OCI-LY1 (cell line): ENCODE results near the gene LCE6A.

ENCODE experiments used
- H2AFZ ChIP-seq: fragments of 200-600 bp; sonication (generic), shearing (Covaris generic); 2 replicates; pipeline ENCODE4 v1.6.0; 2014; ENCODE audit warnings: antibody characterized with exemption, mild to moderate bottlenecking, low read length
- H3F3A ChIP-seq: fragments of 200-600 bp; sonication (generic), shearing (Covaris generic); 2 replicates; pipeline ENCODE4 v1.6.0; 2014; ENCODE audit warnings: mild to moderate bottlenecking, antibody characterized with exemption, low read length, moderate library complexity; ENCODE audit not compliant: insufficient read depth
- H3K27ac ChIP-seq: fragments of 200-600 bp; sonication (generic); 2 replicates; pipeline ENCODE4 v1.5.1; 2014; ENCODE audit warnings: low read length, mixed run types, mild to moderate bottlenecking, low read depth; ENCODE audit not compliant: poor library complexity, severe bottlenecking
- H3K27me3 ChIP-seq: fragments of 200-600 bp; sonication (generic); 2 replicates; pipeline ENCODE4 v1.6.0; 2014; ENCODE audit warnings: antibody characterized with exemption, mild to moderate bottlenecking, low read length, moderate library complexity; ENCODE audit not compliant: insufficient read depth
- H3K36me3 ChIP-seq: fragments of 200-600 bp; sonication (generic); 2 replicates; pipeline ENCODE4 v1.6.1; 2014; ENCODE audit warnings: mild to moderate bottlenecking, antibody characterized with exemption, low read length, moderate library complexity, mixed read lengths; ENCODE audit not compliant: insufficient read depth
- H3K4me1 ChIP-seq: fragments of 200-600 bp; sonication (generic); 2 replicates; pipeline ENCODE4 v1.5.1; 2014; ENCODE audit warnings: mild to moderate bottlenecking, low read length, moderate library complexity; ENCODE audit not compliant: insufficient read depth, severe bottlenecking
- H3K4me2 ChIP-seq: fragments of 200-600 bp; sonication (generic), shearing (Covaris generic); 2 replicates; pipeline ENCODE4 v1.6.1; 2014; ENCODE audit warnings: low read length
- H3K4me3 ChIP-seq: fragments of 200-600 bp; sonication (generic); 2 replicates; pipeline ENCODE4 v1.5.1; 2014; ENCODE audit warnings: low read length, low read depth, mild to moderate bottlenecking, mixed read lengths; ENCODE audit not compliant: poor library complexity, severe bottlenecking
- H3K79me2 ChIP-seq: fragments of 200-600 bp; shearing (Covaris generic); 2 replicates; pipeline ENCODE4 v1.6.1; 2016; ENCODE audit warnings: mixed run types, low read length, mixed read lengths; ENCODE audit not compliant: insufficient read depth
- H3K9ac ChIP-seq: fragments of 200-600 bp; sonication (generic), shearing (Covaris generic); 2 replicates; pipeline ENCODE4 v1.6.1; 2014; ENCODE audit warnings: mild to moderate bottlenecking, low read length, mixed read lengths
- H3K9me2 ChIP-seq: fragments of 200-600 bp; sonication (generic), shearing (Covaris generic); 2 replicates; pipeline ENCODE4 v1.6.1; 2014; ENCODE audit warnings: low read depth, mild to moderate bottlenecking, low read length, mixed read lengths
- H3K9me3 ChIP-seq: fragments of 200-600 bp; shearing (Covaris generic); 2 replicates; pipeline ENCODE4 v1.6.1; 2014; ENCODE audit warnings: low read length, mixed read lengths
- H4K20me1 ChIP-seq: fragments of 200-600 bp; sonication (generic), shearing (Covaris generic); 2 replicates; pipeline ENCODE4 v1.6.0; 2016; ENCODE audit warnings: mild to moderate bottlenecking, low read length; ENCODE audit not compliant: insufficient read depth
- EZH2 ChIP-seq: fragments of 200-600 bp; sonication (generic), shearing (Covaris generic); IDR thresholded peaks from 2 replicates; pipeline ENCODE4 v1.8.0; 2017; ENCODE audit warnings: borderline replicate concordance, mixed run types, mild to moderate bottlenecking, antibody characterized with exemption, low read length, moderate library complexity, mixed read lengths
- TF ChIP-seq, protein P1 (sequence below): fragments of 200-600 bp; sonication (generic), shearing (Covaris generic); IDR thresholded peaks from 2 replicates; pipeline ENCODE4 v1.5.1; 2017; ENCODE audit warnings: mild to moderate bottlenecking, antibody characterized with exemption, low read length, moderate library complexity, mixed read lengths

Gene LCE6A

DNA sequence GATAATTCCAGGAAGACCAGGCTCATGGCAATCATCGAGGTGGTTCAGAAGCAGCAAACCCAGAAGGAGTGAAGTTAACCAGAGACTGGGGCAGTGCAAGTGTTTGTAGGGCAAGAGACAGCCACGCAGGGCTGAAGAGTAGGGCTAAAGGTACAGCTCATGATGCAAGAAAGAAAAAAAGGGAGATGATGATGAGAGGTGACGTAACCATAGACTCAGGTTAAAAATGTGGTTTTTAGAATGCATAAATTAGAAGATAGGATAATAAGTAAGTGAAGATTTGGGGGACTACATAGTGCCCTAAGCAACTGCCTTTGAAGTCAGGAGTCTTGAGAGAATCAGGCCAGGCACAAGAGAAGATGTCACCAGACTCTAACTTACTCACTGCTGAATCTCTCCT is 17.5 kb downstream of the LCE6A start:
- TF ChIP-seq, protein P1, sequence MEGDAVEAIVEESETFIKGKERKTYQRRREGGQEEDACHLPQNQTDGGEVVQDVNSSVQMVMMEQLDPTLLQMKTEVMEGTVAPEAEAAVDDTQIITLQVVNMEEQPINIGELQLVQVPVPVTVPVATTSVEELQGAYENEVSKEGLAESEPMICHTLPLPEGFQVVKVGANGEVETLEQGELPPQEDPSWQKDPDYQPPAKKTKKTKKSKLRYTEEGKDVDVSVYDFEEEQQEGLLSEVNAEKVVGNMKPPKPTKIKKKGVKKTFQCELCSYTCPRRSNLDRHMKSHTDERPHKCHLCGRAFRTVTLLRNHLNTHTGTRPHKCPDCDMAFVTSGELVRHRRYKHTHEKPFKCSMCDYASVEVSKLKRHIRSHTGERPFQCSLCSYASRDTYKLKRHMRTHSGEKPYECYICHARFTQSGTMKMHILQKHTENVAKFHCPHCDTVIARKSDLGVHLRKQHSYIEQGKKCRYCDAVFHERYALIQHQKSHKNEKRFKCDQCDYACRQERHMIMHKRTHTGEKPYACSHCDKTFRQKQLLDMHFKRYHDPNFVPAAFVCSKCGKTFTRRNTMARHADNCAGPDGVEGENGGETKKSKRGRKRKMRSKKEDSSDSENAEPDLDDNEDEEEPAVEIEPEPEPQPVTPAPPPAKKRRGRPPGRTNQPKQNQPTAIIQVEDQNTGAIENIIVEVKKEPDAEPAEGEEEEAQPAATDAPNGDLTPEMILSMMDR = no peak
- no peak for TF ChIP-seq EZH2
- no peaks in the 10 kb centered on the region for H3K79me2 ChIP-seq
- no peaks in the 10 kb centered on the region for H3K36me3 ChIP-seq
- H3F3A ChIP-seq = no peaks in the 10 kb centered on the region
- H3K4me1 ChIP-seq = no peaks in the 10 kb centered on the region
- H3K27me3 ChIP-seq = no peaks in the 10 kb centered on the region
- H3K9me3 ChIP-seq = no peaks in the 10 kb centered on the region
- no peak overlapping the region for H3K4me3 ChIP-seq
- H3K9me2 ChIP-seq = no peaks in the 10 kb centered on the region
- no peak overlapping the region for H3K27ac ChIP-seq
- no peaks in the 10 kb centered on the region for H4K20me1 ChIP-seq
- no peak overlapping the region for H3K9ac ChIP-seq
- H3K4me2 ChIP-seq = no peak overlapping the region
- H2AFZ ChIP-seq = no peak overlapping the region

DNA sequence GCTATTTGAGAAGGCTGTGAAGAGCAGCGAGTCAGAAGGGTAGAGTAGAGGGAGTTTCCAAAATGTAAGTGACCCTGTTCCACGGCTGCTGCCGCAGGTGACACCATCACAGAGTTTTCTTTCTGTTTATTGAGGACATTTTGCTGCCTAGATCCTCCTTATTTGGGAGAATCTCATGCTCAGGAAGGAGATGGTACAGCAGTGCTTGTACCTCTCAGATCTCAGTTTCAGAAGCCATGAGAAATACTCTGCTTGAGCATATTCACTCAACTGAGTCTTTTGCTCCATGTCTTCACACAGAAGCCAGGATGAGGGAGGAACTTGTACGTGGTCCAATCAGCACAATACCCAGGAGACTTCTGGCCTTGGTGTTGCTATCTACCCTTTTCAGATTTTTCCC is 18.7 kb downstream of the LCE6A start:
- Histone ChIP-seq H3K4me3 (no peak overlapping the region), H3K9me3 (no peaks in the 10 kb centered on the region), H3F3A (no peaks in the 10 kb centered on the region), H2AFZ (no peak overlapping the region), H4K20me1 (no peaks in the 10 kb centered on the region), H3K9me2 (no peaks in the 10 kb centered on the region), H3K27me3 (no peaks in the 10 kb centered on the region), H3K27ac (no peak overlapping the region), H3K79me2 (no peaks in the 10 kb centered on the region), H3K36me3 (no peaks in the 10 kb centered on the region), H3K4me1 (no peaks in the 10 kb centered on the region), H3K4me2 (no peak overlapping the region), H3K9ac (no peak overlapping the region)
- TF ChIP-seq, protein P1 = no peak
- TF ChIP-seq EZH2 = no peak

DNA sequence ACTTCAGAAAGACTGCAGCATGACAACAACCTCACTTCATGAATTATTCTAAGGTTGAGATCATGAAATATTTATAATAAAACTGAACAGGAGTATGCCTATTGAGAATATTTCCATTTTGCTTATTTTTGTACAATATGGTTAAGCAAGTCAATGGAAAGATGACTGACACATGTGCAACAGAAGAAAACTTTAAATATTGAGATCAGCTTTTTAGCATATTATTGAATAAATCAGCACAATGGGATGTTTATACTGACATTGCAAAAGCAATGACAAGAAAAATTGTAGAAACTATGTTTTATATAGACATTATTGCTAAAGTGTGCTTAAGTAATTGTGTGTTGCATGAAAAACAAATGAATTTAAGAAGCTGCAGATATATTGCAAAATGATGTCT is 21.8 kb downstream of the LCE6A start:
- Histone ChIP-seq H4K20me1 (no peaks in the 10 kb centered on the region), H3K4me2 (no peak overlapping the region), H3K4me1 (no peaks in the 10 kb centered on the region), H3K9me3 (no peaks in the 10 kb centered on the region), H3F3A (no peaks in the 10 kb centered on the region), H3K36me3 (no peaks in the 10 kb centered on the region), H3K27ac (no peak overlapping the region), H3K27me3 (no peaks in the 10 kb centered on the region), H3K4me3 (no peak overlapping the region), H3K9me2 (no peaks in the 10 kb centered on the region), H3K9ac (no peak overlapping the region), H3K79me2 (no peaks in the 10 kb centered on the region), H2AFZ (no peak overlapping the region)
- TF ChIP-seq, protein P1 = no peak
- TF ChIP-seq EZH2 = no peak
